CD4-positive, alpha-beta T cell (primary cell): ENCODE data around the gene TOMM7. TPM values are rescaled to one million over a fixed set of nuclear protein-coding genes. Genes with fewer than 3 reads are reported as not detected.

ENCODE experiments used
- ATAC-seq: fragments of 200-7000 bp; cut with Tn5 transposase; one replicate; pipeline ENCODE4 v1.10.0; 2022; ENCODE audit warnings: mild to moderate bottlenecking; ENCODE audit not compliant: poor library complexity
- CTCF ChIA-PET: fragments of 350-600 bp; sonication (Branson Sonifier 250); formaldehyde crosslinking; loops from one replicate; lab custom pipeline; 2021; ENCODE audit warnings: antibody characterized with exemption, inconsistent platforms; lab: Charles Lee
- POLR2A ChIA-PET: fragments of 350-600 bp; sonication (Branson Sonifier 250); formaldehyde crosslinking; loops from one replicate; lab custom pipeline; 2021; ENCODE audit warnings: antibody characterized with exemption, inconsistent platforms; lab: Charles Lee
- DNase-seq, 14 experiments: peaks; one replicate each; pipeline ENCODE4 v3.0.0-alpha.2; 2013 to 2020; ENCODE audit warnings: mixed read lengths in 2 of 14
- H3K27ac ChIP-seq, 2 donors: one replicate each; pipeline versions ENCODE4 v1.5.1 to v1.7.0; 2013; ENCODE audit warnings: low read length in 2 of 2, low read depth in 1 of 2, mild to moderate bottlenecking in 1 of 2
- H3K27me3 ChIP-seq, 2 experiments: 1 replicate in 1 of 2; 2 replicates in 1 of 2; pipeline versions ENCODE4 v1.6.1 to v1.7.0; 2013; ENCODE audit warnings: low read length in 2 of 2, control low read depth in 1 of 2, mild to moderate bottlenecking in 1 of 2, moderate library complexity in 1 of 2; ENCODE audit not compliant: insufficient read depth in 2 of 2, control insufficient read depth in 1 of 2
- H3K36me3 ChIP-seq: one replicate; pipeline ENCODE4 v1.6.1; 2013; ENCODE audit warnings: low read length, control low read depth; ENCODE audit not compliant: insufficient read depth
- H3K4me1 ChIP-seq: one replicate; pipeline ENCODE4 v1.6.1; 2013; ENCODE audit warnings: low read length, control low read depth; ENCODE audit not compliant: insufficient read depth
- H3K4me3 ChIP-seq: one replicate; pipeline ENCODE4 v1.5.1; 2013; ENCODE audit warnings: mild to moderate bottlenecking, low read length, moderate library complexity
- H3K9me3 ChIP-seq, 2 experiments: 1 replicate in 1 of 2; 2 replicates in 1 of 2; pipeline versions ENCODE4 v1.6.1 to v1.7.0; 2013; ENCODE audit warnings: low read length in 2 of 2, mild to moderate bottlenecking in 2 of 2, control low read depth in 1 of 2, moderate library complexity in 1 of 2; ENCODE audit not compliant: control insufficient read depth in 1 of 2, insufficient read depth in 1 of 2
- H3K27ac Mint-ChIP-seq: one replicate; pipeline ENCODE4 v1.8.0; 2020; ENCODE audit warnings: mixed read lengths
- H3K27me3 Mint-ChIP-seq: one replicate; pipeline ENCODE4 v1.8.0; 2021; ENCODE audit warnings: mixed read lengths
- H3K36me3 Mint-ChIP-seq: one replicate; pipeline ENCODE4 v1.8.0; 2021; ENCODE audit warnings: low read depth, mixed read lengths
- H3K4me1 Mint-ChIP-seq: one replicate; pipeline ENCODE4 v1.8.0; 2021; ENCODE audit warnings: low read depth, mixed read lengths
- H3K4me3 Mint-ChIP-seq: one replicate; pipeline ENCODE4 v1.8.0; 2020; ENCODE audit warnings: mild to moderate bottlenecking, mixed read lengths
- H3K9me3 Mint-ChIP-seq: one replicate; pipeline ENCODE4 v1.8.0; 2020; ENCODE audit warnings: mixed read lengths
- intact Hi-C, 2 experiments: fragments of 100-400 bp; cut with DNase I in 1 of 2; cut with micrococcal nuclease in 1 of 2; formaldehyde crosslinking; loops; one replicate each; pipeline versions ENCODE4 v1.15.1 to v1.9.0; 2023 to 2025; cut with DNase I, micrococcal nuclease
- total RNA-seq, 174 experiments: library from RNA in 2 of 174; stranded (reverse) in 2 of 174; gene quantifications; one replicate each; pipeline ENCODE4 v1.2.3 and lab custom pipeline; 2021 to 2026
- TF ChIP-seq, protein P1 (sequence below): fragments of 200-600 bp; IDR thresholded peaks from one replicate; pipeline ENCODE4 v1.8.0; 2022; ENCODE audit warnings: antibody characterized with exemption, mild to moderate bottlenecking

The TOMM7 gene
- total RNA-seq, 2 experiments from 2014 or later, result 503 to 549 TPM

DNA sequence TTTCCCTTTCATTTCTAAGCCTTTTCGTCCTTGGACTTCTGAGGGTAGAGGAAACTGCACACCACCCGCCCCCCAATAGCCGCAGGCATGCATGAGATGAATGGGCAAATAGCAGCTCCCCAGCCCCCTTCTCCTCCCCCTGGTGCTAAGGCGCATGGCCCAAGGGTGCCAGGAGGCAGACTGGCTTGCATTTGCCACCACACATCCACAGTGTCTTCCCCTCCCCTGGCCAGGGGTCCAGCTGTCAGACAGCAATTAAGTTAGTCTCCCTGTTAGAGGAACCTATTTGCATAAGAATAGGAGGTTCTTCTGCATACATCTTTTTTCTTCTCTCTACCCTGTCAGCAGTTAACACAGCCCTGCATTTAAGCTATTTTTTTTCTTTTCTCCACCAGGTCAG lies 20.2 kb downstream of the TOMM7 start:
- intact Hi-C loops, result no loop called here
- Histone ChIP-seq H3K9me3 (peaks cover 0 to 4% of the 10 kb centered on the region in 2 experiments), H3K27ac (no peak overlapping the region), H3K4me1 (no peaks in the 10 kb centered on the region), H3K36me3 (no peaks in the 10 kb centered on the region), H3K4me3 (no peak overlapping the region), H3K27me3 (no peaks in the 10 kb centered on the region)
- ChIA-PET POLR2A (no interaction called here), CTCF (interaction anchor here (1.2 kb wide), 1 partner anchor 18 kb away, joined by 3 read pairs; no protein-coding TSS in a partner anchor)
- ATAC-seq (no peak), DNase-seq (no peak)
- Mint-ChIP-seq H3K9me3 (no peaks in the 10 kb centered on the region), H3K4me1 (no peaks in the 10 kb centered on the region), H3K27me3 (no peaks in the 10 kb centered on the region), H3K4me3 (no peak overlapping the region), H3K36me3 (no peaks in the 10 kb centered on the region), H3K27ac (no peak overlapping the region)
- TF ChIP-seq, protein P1, sequence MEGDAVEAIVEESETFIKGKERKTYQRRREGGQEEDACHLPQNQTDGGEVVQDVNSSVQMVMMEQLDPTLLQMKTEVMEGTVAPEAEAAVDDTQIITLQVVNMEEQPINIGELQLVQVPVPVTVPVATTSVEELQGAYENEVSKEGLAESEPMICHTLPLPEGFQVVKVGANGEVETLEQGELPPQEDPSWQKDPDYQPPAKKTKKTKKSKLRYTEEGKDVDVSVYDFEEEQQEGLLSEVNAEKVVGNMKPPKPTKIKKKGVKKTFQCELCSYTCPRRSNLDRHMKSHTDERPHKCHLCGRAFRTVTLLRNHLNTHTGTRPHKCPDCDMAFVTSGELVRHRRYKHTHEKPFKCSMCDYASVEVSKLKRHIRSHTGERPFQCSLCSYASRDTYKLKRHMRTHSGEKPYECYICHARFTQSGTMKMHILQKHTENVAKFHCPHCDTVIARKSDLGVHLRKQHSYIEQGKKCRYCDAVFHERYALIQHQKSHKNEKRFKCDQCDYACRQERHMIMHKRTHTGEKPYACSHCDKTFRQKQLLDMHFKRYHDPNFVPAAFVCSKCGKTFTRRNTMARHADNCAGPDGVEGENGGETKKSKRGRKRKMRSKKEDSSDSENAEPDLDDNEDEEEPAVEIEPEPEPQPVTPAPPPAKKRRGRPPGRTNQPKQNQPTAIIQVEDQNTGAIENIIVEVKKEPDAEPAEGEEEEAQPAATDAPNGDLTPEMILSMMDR, result no peak

DNA sequence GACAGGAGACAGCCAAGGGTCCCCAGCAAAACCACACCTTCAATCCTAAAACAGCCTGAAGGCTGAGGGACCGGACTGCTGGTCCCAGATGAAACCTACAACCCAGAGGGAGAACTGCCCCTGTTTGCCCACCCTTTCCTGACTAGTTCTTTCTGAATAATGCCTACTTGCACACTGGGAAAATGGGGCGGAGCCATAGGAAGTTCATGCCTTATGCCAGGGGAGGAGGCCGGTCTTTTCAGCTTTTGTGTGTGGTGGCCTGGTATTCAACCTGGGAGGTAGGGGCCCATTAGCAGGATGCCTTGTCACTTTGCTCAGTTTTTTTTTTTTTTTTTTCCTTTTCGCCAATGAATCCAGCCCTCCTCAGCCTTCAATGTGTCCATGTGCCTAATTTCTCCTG lies 20.7 kb downstream of the TOMM7 start:
- H3K27ac ChIP-seq, result no peak overlapping the region
- intact Hi-C loops, result no loop called here
- Mint-ChIP-seq H3K27ac (no peak overlapping the region), H3K9me3 (no peaks in the 10 kb centered on the region), H3K4me3 (no peak overlapping the region), H3K36me3 (no peaks in the 10 kb centered on the region), H3K4me1 (no peaks in the 10 kb centered on the region), H3K27me3 (no peaks in the 10 kb centered on the region)
- no peaks in the 10 kb centered on the region for H3K27me3 ChIP-seq
- no peak for ATAC-seq
- peaks cover 0 to 4% of the 10 kb centered on the region in 2 experiments for H3K9me3 ChIP-seq
- ChIA-PET POLR2A (no interaction called here), CTCF (interaction anchor here (1.2 kb wide), 1 partner anchor 17 kb away, joined by 3 read pairs; no protein-coding TSS in a partner anchor)
- no peak overlapping the region for H3K4me3 ChIP-seq
- H3K4me1 ChIP-seq, result no peaks in the 10 kb centered on the region
- H3K36me3 ChIP-seq, result no peaks in the 10 kb centered on the region
- no peak for DNase-seq
- TF ChIP-seq, protein P1, result no peak

DNA sequence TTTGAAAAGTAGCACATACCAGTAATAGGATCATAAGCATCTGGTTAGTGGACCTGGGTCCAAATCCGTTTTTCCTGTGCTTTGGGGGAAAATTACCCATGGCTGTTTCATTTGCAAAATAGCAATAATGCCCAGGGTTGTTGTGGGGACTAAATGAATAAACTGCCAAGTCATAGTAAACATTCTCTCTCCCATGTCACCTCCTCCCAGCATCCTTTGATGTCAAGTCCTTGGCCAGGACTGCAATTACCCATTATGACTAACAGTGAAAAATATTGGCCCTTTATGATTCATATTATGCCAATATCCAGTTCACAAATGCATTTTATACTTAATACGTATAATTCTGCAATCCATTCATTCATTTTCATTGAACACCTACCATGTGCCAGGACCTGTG lies 23.0 kb downstream of the TOMM7 start:
- CTCF ChIA-PET, result no interaction called here
- Mint-ChIP-seq H3K4me3 (no peak overlapping the region), H3K27ac (no peak overlapping the region), H3K36me3 (no peaks in the 10 kb centered on the region), H3K27me3 (no peaks in the 10 kb centered on the region), H3K9me3 (no peaks in the 10 kb centered on the region), H3K4me1 (no peaks in the 10 kb centered on the region)
- POLR2A ChIA-PET, result no interaction called here
- peaks cover 0 to 4% of the 10 kb centered on the region in 2 experiments for H3K9me3 ChIP-seq
- no peaks in the 10 kb centered on the region for H3K4me1 ChIP-seq
- no peak overlapping the region for H3K4me3 ChIP-seq
- DNase-seq (no peak), ATAC-seq (no peak)
- TF ChIP-seq, protein P1, result no peak
- intact Hi-C loops, result no loop called here
- no peaks in the 10 kb centered on the region for H3K36me3 ChIP-seq
- H3K27ac ChIP-seq, result no peak overlapping the region
- no peaks in the 10 kb centered on the region for H3K27me3 ChIP-seq
